COLO668 (cell line): ENCODE data around the gene MT1M.

ENCODE experiments used
- DNase-seq: peaks from one replicate; lab custom pipeline; 2025; ENCODE audit not compliant: unreplicated experiment; lab: John Stamatoyannopoulos, UW

Gene MT1M

DNA sequence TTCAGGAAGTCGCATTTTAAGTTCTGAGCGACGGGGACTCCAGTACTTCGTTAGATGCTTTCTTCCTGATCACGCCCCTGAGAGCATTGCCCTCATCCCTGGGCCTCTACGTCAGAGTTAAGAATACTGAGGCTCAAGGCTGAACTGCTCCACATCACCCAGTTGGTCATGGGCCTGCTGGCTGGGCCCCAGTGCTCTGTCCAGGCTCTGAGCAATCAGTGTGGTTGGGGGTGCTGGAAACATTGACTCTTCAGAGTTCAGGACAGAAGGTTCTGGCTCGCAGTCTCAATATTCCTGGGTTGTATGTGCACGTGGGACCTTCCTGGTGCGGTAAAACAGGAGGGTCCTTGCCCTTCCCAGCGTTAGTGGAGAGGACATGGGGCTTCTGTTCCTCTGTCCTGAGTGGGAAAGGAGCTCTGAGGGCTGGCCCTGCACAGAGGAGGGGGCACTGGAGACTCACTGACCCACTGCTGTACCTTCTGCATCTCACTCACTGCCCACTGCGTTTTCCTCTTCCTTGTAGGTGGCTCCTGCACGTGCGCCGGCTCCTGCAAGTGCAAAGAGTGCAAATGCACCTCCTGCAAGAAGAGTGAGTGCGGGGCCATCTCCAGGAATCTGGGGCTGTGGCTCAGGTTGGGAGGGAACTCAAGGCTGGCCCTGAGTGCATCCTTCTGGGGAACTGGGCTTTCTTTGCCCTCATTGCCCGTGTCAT is 6.4 kb upstream of the MT1M start:
- DNase-seq: no peak

GRCh38 chr16:56626685-56627084 is 5.8 kb upstream of the MT1M start:
- no peak for DNase-seq

DNA sequence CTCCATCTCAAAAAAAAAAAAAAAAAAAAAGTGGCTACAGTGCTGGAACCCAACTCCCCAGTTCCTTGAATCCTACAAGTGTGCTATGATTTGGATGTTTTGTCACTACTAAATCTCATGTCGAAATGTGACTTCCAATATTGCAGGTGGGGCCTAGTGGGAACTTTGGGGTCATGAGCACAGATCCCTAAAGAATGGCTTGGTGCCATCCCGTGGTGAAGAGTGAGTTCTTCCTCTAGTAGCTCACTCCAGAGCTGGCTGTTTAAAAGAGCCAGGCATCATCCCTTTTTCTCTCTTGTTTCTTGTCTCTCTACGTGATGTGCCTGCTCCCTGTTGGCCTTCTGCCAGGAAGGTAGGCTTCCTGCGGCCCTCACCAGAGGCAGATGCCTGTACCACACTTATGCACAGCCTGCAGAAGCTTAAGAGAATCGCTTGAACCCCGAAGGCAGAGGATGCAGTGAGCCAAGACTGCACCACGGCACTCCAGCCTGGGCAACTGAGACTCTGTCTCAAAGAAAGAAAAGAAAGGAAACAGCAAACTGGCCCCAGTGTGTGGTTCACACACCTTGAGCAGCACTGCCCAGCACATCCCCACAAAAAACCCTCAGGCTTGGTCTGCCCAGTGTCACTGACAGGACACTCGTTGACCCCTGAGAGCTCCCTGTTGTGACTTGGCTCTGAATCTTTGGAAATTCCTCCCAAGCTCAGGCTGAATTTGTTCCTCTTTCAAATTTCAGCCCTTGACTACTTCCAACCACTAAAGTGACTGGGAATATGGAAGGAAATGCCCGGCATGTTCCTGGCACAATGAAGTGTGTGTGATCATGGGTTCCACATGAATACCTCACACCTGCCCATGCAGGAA is 3.7 kb upstream of the MT1M start:
- no peak for DNase-seq

- no peak for DNase-seq
Measured at GRCh38 chr16:56629531-56629930, 2.9 kb upstream of the MT1M start.

DNA sequence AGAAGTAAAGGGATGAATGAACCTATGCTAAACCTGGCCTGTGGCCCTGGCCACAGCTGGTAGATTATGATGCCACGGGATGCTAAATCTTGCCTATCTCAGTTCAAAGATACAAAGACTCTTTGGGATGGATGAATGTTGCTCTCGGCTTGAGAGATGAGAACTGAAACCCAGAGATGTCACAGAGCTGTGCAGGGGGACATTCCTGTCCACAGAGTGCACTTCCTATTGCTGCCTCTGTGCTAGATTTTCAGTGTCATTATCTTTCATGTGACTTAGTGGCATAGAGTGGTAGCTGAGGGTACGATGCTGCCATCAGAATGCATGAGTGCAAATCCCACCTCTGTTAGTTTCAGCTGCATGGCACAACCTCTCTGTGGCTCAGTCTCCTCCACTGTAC is 2.3 kb upstream of the MT1M start:
- DNase-seq: no peak

DNA sequence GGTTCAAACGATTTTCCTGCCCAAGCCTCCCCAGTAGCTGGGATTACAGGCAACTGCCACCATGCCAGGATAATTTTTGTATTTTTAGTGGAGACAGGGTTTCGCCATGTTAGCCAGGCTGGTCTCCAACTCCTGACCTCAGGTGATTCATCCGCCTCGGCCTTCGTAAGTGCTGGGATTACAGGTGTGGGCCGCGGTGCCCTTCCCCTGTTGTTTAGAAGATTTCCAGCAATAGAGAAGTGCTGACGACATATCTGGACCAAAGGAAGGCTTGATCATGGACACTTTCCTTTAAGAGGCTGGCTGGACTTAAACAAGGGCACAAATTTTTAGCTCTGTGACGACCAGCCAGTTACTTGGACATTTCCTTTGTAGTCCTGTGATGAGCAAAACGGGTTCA is 1.3 kb upstream of the MT1M start:
- DNase-seq: no peak

DNA sequence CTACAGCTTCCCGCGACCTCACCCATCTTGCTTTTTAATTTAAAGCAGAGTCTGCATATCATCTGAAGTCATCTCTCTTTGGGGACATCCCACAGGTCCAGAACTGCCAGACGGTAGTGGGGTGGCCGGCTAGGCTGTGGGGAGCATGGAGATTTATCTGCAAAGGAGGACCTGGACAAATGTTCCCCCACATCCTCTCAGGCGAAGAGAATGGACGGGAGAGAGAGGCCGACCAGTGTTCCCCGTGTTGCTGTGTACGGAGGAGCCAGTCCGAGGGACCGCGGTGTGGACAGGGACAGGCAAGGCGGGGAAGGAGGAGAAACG is 665 bp upstream of the MT1M start:
- no peak for DNase-seq

DNA sequence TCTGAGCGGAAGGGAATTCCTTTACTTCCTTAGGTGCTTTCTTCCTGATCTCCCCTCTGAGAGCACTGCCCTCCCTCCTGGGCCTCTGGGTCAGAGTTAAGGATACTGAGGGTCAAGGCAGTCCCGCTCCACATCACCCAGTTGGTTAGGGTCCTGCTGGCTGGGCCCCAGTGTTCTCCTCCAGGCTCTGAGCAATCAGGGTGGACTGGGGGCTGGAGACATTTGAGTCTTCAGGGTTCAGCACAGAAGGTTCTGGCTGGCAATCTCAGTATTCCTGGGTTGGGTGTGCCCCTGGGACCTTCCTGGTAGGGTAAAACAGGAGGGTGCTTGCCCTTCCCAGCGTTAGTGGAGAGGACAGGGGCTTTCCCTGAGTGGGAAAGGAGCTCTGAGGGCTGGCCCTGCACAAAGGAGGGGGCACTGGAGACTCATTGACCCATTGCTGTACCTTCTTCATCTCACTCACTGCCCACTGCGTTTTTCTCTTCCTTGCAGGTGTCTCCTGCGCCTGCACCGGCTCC is 448 bp downstream of the MT1M start:
- no peak for DNase-seq

- no peak for DNase-seq
Measured at GRCh38 chr16:56633535-56633934, 1.1 kb downstream of the MT1M start.

DNA sequence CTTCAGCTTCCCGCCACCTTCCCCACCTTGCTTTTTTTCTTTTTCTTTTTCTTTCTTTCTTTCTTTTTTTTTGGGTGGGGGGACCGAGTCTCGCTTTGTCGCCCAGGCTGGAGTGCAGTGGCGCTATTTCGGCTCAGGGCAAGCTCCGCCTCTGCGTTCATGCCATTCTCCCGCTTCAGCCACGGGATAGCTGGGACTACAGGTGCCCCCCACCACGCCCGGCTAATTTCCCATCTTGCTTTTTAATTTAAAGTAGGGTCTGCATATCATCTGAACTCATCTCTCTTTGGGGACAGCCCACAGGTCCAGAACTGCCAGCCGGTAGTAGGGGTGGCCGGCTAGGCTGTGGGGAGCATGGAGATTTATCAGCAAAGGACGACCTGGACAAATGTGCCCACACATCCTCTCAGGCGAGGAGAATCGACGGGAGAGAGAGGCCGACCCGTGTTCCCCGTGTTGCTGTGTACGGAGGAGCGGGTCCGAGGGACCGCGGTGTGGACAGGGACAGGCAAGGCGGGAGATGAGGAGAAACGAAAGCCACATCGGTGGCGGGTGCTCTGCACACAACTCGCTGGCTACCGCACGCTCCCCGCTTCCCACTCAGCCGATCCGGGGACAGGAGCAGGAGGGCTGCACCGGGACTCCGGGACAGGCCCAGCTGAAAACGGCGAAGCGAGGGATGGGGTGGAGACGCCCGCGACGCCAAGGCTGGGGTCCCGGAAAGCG is 2.4 kb downstream of the MT1M start:
- DNase-seq: no peak

- no peak for DNase-seq
Measured at GRCh38 chr16:56635441-56635967, 3.0 kb downstream of the MT1M start.

DNA sequence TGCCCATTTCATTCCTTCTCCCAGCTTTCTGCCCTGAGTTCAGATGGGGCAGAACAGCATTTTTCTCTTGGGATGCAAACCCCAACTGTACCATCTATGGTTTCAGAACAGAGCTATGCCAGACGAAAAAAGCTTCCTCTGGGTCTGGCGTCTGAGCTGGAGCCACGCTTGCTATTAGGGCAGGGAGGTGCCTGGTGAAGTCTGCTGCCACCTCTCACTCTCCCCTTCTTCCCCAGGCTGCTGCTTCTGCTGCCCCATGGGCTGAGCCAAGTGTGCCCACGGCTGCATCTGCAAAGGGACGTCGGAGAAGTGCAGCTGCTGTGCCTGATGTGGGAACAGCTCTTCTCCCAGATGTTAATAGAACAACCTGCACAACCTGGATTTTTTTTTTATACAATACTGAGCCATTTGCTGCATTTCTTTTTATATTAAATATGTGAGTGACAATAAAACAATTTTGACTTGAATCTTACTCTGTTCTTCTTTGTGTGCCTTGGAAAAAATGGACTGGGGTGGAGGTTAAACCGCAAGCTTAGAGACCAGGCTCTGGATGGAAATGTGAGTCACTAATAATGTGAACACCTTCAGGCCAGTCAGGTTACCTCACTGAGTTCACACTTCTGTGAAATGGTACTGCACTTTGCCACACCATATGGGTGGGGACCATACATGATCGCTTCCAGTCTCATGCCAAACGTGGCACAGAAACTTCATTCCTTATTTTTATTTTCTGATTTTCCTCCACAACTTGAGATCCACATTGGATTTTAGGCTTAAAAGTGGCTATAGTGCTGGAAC is 4.4 kb downstream of the MT1M start:
- DNase-seq: no peak

DNA sequence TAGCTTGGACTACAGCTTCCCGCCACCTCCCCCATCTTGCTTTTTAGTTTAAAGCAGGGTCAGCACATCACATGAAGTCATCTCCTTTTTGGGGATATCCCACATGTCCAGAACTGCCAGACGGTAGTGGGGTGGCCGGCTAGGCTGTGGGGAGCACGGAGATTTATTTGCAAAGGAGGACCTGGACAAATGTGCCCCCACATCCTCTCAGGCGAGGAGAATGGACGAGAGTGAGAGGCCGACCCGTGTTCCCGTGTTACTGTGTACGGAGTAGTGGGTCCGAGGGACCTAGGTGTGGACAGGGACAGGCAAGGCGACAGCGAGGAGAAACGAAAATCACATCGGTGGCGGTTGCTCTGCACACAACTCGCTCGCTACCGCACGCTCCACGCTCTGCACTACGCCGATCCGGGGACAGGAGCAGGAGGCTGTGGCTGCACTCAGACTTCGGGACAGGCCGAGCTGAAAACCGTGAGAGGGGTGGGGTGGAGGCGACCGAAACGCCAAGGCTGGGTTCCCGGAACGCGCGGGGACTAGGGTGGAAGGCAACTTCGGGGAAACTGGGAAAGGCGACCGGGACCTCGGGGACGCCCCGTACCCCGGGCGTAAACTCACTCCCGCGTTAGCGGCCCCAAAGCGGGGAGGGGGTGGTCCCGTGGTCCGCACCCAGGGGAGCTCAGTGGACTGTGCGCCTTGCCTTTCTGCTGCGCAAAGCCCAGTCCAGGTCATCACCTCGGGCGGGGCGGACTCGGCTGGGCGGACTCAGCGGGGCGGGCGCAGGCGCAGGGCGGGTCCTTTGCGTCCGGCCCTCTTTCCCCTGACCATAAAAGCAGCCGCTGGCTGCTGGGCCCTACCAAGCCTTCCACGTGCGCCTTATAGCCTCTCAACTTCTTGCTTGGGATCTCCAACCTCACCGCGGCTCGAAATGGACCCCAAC is 5.6 kb downstream of the MT1M start, which contains the start of gene MT1A:
TSS of gene MT1A (plus strand) at position 853 of the 937 bp plus-strand sequence. CDS start at position 926, 73 bp downstream.
- no peak for DNase-seq

GRCh38 chr16:56639045-56639444 is 6.6 kb downstream of the MT1M start:
- DNase-seq: no peak

DNA sequence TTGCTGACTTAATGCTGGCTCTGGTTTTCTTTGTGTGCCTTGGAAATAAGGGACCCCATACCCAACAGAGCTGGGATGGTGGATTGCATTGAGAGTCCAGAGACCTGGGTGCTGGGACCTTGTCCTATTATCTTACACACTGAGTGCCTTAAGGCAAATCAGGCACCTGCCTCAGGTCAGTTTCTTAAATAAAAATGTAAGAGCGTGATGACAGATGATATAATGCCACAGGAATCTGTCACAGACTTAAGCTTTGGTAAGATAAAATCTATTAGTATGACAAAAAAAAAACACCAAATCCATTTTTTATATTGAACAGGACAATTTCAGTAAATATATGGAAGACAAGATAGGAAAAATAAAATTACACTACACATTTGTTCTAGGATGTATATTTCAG is 7.6 kb downstream of the MT1M start:
- DNase-seq: no peak

DNA sequence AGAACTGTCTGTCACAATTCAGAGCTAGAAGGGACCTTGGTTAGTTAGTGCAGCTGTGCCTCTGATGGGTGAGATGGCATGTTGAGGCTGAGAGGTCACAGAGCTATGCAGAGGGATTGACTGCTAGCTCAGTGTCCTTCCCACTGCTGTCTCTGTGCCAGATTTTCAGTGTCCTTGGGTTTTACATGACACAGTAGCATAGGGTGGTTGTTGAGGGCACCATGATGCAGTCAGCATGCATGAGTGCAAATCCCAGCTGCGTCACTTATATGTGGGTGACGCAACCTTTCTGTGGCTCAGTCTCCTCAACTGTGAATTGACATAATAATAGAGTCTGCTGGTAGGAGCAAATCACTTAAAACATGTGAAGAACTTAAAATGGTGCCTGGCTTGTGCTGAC is 8.7 kb downstream of the MT1M start:
- DNase-seq: no peak

DNA sequence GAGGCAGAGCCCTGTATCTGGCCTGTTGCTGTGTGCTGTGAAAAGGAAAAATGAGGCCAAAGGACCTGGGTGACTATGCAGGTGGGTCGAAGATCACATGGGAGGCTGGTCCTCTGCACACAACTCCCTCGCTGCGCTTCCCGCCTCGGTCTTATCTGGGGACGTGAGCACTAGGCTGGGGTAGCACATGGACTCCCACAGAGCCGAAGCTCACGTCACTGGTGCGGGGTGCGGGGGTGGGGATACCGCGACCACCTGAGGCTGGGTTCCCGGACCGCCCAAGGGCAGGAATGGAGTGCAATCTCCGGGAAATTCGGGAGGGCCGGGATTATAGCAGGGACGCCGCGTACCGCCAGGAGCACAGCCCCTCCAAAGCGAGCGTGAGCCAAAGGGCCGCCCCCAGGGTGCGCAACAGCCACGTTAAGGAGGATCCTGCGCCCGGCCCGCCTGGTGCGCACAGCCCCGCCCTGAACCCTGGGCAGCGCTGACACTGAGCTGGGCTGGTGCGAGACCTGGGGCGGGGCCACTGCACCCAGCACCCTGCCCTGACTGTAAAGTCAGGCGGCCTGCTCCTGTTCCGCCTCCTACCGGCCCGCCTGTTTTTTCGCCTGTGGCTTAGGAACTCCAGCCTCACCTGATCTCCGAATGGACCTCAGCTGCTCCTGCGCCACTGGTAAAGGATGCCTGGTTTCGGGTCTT is 10.8 kb downstream of the MT1M start:
- peak; percentile 36 for DNase-seq

DNA sequence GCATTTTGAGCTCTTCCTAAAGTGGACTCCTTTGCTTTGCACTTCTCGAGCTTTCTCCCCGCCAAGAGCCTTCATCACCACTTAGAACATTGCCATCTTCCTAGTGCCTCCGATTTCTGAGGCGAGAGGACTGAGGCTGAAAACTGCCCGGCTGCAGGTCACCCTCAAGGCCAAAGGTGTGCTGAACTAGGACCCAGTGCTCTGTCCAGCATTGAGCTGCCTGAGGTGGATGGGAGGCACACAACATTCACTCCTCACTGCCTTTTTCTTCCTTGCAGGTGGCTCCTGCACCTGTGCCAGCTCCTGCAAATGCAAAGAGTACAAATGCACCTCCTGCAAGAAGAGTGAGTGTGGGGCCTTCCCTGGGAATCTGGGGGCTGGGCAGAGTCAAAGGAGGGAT is 11.4 kb downstream of the MT1M start:
- no peak for DNase-seq

- DNase-seq: no peak
Measured at GRCh38 chr16:56645311-56645710, 12.9 kb downstream of the MT1M start.
